ENCODE measurements around the gene TPPP. TPM values are rescaled to one million over a fixed set of nuclear protein-coding genes. Genes with fewer than 3 reads are reported as not detected.

TPPP gene
- total and polyA plus RNA-seq, 2 experiments from 2014 or later, result 0.48 to 1.4 TPM

GRCh38 chr5:638501-639252 lies 54.5 kb downstream of the TPPP start:
- ATAC-seq (no peak), DNase-seq (ENCODE audit: low spot score) (no peak)
- no peak overlapping the region for H3K4me2 ChIP-seq
- Mint-ChIP-seq H3K4me3 (no peak overlapping the region), H3K36me3 (ENCODE audit: low read depth) (peaks cover 59% of the 10 kb centered on the region), H3K9me3 (no peaks in the 10 kb centered on the region), H3K27ac (no peak overlapping the region), H3K27me3 (ENCODE audit: insufficient read depth, low read depth, poor library complexity) (peaks cover 5% of the 10 kb centered on the region), H3K4me1 (no peaks in the 10 kb centered on the region)
- H3K27me3 ChIP-seq (ENCODE audit: insufficient read depth), result no peaks in the 10 kb centered on the region
- H3K27ac ChIP-seq (ENCODE audit: low read depth), result no peak overlapping the region
- H3K36me3 ChIP-seq (ENCODE audit: insufficient read depth), result peaks cover 6% of the 10 kb centered on the region; the same call in 1 of the 2 replicates
- no peak for TF ChIP-seq CREB1 (CRISPR knock-in tag; IDR thresholded peaks at IDR 0.05; ENCODE audit: low read depth)
- TF ChIP-seq, protein P1, sequence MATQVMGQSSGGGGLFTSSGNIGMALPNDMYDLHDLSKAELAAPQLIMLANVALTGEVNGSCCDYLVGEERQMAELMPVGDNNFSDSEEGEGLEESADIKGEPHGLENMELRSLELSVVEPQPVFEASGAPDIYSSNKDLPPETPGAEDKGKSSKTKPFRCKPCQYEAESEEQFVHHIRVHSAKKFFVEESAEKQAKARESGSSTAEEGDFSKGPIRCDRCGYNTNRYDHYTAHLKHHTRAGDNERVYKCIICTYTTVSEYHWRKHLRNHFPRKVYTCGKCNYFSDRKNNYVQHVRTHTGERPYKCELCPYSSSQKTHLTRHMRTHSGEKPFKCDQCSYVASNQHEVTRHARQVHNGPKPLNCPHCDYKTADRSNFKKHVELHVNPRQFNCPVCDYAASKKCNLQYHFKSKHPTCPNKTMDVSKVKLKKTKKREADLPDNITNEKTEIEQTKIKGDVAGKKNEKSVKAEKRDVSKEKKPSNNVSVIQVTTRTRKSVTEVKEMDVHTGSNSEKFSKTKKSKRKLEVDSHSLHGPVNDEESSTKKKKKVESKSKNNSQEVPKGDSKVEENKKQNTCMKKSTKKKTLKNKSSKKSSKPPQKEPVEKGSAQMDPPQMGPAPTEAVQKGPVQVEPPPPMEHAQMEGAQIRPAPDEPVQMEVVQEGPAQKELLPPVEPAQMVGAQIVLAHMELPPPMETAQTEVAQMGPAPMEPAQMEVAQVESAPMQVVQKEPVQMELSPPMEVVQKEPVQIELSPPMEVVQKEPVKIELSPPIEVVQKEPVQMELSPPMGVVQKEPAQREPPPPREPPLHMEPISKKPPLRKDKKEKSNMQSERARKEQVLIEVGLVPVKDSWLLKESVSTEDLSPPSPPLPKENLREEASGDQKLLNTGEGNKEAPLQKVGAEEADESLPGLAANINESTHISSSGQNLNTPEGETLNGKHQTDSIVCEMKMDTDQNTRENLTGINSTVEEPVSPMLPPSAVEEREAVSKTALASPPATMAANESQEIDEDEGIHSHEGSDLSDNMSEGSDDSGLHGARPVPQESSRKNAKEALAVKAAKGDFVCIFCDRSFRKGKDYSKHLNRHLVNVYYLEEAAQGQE (IDR thresholded peaks at IDR 0.05; ENCODE audit: unreplicated experiment), result no peak
- no peak for TF ChIP-seq EZH2 (IDR thresholded peaks at IDR 0.05; ENCODE audit: low read depth, unreplicated experiment)
- TF ChIP-seq, protein P2, sequence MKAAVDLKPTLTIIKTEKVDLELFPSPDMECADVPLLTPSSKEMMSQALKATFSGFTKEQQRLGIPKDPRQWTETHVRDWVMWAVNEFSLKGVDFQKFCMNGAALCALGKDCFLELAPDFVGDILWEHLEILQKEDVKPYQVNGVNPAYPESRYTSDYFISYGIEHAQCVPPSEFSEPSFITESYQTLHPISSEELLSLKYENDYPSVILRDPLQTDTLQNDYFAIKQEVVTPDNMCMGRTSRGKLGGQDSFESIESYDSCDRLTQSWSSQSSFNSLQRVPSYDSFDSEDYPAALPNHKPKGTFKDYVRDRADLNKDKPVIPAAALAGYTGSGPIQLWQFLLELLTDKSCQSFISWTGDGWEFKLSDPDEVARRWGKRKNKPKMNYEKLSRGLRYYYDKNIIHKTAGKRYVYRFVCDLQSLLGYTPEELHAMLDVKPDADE (IDR thresholded peaks at IDR 0.05), result no peak
- TF ChIP-seq STAT1 (IDR thresholded peaks at IDR 0.05; ENCODE audit: unreplicated experiment), result no peak
- TF ChIP-seq ZNF114 (CRISPR knock-in tag; IDR thresholded peaks at IDR 0.05), result no peak
- TF ChIP-seq EZH2phosphoT487 (IDR thresholded peaks at IDR 0.05; ENCODE audit: unreplicated experiment), result no peak
- TF ChIP-seq CTCF (conservative IDR thresholded peaks at IDR 0.05; ENCODE audit: low read depth in 2 of 2), result no peak
- TF ChIP-seq JUNB (IDR thresholded peaks at IDR 0.05; ENCODE audit: unreplicated experiment), result no peak
- TF ChIP-seq, protein P3, sequence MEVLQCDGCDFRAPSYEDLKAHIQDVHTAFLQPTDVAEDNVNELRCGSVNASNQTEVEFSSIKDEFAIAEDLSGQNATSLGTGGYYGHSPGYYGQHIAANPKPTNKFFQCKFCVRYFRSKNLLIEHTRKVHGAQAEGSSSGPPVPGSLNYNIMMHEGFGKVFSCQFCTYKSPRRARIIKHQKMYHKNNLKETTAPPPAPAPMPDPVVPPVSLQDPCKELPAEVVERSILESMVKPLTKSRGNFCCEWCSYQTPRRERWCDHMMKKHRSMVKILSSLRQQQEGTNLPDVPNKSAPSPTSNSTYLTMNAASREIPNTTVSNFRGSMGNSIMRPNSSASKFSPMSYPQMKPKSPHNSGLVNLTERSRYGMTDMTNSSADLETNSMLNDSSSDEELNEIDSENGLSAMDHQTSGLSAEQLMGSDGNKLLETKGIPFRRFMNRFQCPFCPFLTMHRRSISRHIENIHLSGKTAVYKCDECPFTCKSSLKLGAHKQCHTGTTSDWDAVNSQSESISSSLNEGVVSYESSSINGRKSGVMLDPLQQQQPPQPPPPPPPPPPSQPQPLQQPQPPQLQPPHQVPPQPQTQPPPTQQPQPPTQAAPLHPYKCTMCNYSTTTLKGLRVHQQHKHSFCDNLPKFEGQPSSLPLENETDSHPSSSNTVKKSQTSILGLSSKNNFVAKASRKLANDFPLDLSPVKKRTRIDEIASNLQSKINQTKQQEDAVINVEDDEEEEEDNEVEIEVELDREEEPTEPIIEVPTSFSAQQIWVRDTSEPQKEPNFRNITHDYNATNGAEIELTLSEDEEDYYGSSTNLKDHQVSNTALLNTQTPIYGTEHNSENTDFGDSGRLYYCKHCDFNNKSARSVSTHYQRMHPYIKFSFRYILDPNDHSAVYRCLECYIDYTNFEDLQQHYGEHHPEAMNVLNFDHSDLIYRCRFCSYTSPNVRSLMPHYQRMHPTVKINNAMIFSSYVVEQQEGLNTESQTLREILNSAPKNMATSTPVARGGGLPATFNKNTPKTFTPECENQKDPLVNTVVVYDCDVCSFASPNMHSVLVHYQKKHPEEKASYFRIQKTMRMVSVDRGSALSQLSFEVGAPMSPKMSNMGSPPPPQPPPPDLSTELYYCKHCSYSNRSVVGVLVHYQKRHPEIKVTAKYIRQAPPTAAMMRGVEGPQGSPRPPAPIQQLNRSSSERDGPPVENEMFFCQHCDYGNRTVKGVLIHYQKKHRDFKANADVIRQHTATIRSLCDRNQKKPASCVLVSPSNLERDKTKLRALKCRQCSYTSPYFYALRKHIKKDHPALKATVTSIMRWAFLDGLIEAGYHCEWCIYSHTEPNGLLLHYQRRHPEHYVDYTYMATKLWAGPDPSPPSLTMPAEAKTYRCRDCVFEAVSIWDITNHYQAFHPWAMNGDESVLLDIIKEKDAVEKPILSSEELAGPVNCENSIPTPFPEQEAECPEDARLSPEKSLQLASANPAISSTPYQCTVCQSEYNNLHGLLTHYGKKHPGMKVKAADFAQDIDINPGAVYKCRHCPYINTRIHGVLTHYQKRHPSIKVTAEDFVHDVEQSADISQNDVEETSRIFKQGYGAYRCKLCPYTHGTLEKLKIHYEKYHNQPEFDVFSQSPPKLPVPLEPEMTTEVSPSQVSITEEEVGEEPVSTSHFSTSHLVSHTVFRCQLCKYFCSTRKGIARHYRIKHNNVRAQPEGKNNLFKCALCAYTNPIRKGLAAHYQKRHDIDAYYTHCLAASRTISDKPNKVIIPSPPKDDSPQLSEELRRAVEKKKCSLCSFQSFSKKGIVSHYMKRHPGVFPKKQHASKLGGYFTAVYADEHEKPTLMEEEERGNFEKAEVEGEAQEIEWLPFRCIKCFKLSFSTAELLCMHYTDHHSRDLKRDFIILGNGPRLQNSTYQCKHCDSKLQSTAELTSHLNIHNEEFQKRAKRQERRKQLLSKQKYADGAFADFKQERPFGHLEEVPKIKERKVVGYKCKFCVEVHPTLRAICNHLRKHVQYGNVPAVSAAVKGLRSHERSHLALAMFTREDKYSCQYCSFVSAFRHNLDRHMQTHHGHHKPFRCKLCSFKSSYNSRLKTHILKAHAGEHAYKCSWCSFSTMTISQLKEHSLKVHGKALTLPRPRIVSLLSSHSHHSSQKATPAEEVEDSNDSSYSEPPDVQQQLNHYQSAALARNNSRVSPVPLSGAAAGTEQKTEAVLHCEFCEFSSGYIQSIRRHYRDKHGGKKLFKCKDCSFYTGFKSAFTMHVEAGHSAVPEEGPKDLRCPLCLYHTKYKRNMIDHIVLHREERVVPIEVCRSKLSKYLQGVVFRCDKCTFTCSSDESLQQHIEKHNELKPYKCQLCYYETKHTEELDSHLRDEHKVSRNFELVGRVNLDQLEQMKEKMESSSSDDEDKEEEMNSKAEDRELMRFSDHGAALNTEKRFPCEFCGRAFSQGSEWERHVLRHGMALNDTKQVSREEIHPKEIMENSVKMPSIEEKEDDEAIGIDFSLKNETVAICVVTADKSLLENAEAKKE (CRISPR knock-in tag; IDR thresholded peaks at IDR 0.05), result no peak
- TF ChIP-seq ZNF331 (CRISPR knock-in tag; IDR thresholded peaks at IDR 0.05; ENCODE audit: low read depth), result no peak
- no peak overlapping the region for H3K4me3 ChIP-seq
- no peaks in the 10 kb centered on the region for H3F3A ChIP-seq (replicated peaks; ENCODE audit: low read depth)
- peaks cover 13% of the 10 kb centered on the region for H4K20me1 ChIP-seq (replicated peaks; ENCODE audit: insufficient read depth)
- H2AFZ ChIP-seq, result no peak overlapping the region
- no peaks in the 10 kb centered on the region for H3K9me2 ChIP-seq (ENCODE audit: insufficient read depth)
- no peaks in the 10 kb centered on the region for H3K79me2 ChIP-seq (replicated peaks; ENCODE audit: insufficient read depth)
- no peaks in the 10 kb centered on the region for H3K4me1 ChIP-seq (ENCODE audit: insufficient read depth)

All from GM23338 (cell line).